IPS-18c (cell line): ENCODE data around the gene FAM184B.
"Not testable (repeated sequence)": the region's sequence is repeated elsewhere in the genome, so short reads cannot be mapped to it uniquely, and the experiment has no call there.

Source experiments
- H3K4me3 ChIP-seq: 2 replicates; pipeline ENCODE4 v1.7.0; 2013; ENCODE audit warnings: low read depth, mild to moderate bottlenecking, low read length, moderate library complexity; ENCODE audit not compliant: insufficient read depth
- H3K9me3 ChIP-seq: one replicate; pipeline ENCODE4 v1.6.1; 2013; ENCODE audit warnings: mild to moderate bottlenecking, low read length, moderate library complexity; ENCODE audit not compliant: control insufficient read depth, insufficient read depth

Gene FAM184B

DNA sequence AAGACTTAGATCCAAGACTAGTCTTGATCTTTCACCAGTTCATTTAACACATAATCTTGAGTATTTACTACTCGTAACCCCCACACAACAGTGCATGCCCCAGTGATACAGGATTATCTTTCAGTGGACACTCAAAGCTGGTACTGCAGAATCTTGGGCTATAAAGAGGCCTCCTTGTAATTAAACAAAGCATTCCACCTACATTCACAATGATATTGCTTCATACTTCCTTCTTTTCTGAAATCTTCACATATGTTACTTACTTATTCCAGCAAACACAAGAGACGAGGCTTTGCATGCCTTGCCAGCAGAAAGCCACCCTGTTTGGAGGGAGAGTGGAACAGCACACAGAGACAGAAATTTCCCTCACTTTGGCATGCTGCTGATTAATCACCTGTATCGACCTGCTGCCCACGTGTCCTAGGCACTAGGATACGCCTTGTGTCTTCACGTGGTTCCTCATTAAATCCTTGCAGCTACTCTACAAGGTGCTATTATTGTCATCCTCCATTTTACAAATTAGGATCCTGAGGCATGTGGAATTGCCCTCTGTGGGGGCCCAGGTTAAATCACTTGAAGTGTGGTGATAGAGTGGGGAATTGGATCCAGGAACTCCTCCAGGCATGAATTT, 77.3 kb downstream of the FAM184B start:
- Histone ChIP-seq H3K9me3 (no peaks in the 10 kb centered on the region), H3K4me3 (no peak overlapping the region)

DNA sequence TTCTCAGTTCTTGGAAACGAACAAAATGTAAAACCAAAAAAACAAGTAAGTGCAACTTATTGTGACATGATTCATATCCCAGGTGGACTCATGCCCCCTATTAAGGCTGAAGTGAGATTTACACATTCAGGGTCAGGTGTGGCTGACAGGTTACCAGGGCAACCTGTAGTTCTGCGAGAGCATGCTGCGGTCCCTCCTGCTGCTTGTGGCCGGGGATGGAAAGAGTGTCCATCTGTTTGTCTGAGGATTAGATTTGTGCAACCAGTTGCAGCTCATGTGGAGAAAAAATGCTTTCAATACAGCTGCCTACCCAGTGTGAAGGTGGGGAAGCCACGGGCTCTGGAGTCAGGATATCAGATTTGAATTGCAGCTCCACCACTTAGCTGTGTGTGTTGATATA, 78.8 kb downstream of the FAM184B start:
- no peaks in the 10 kb centered on the region for H3K9me3 ChIP-seq

DNA sequence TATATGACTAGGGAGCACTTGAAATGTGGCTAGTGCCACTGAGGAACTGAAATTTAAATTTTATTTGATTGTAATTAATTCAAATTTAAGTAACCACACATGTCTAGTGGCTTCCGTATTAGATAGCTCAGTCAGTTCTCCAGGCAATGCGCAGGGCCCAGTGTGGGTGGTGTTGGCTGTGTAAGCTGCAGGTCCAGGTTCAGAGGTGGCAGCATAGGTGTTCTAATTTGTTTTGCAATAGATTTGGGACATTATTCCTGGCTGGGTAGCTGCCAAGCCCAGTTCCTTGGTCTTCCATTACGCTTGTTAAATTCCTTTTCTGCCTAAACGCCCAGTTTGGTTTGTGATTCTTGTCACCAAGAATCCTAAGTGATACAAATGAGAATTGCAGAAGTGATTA, 79.5 kb downstream of the FAM184B start:
- no peak overlapping the region for H3K4me3 ChIP-seq
- H3K9me3 ChIP-seq = no peaks in the 10 kb centered on the region

More for the DNA sequence above, 78.8 kb downstream of the FAM184B start:
- H3K4me3 ChIP-seq = no peak overlapping the region

DNA sequence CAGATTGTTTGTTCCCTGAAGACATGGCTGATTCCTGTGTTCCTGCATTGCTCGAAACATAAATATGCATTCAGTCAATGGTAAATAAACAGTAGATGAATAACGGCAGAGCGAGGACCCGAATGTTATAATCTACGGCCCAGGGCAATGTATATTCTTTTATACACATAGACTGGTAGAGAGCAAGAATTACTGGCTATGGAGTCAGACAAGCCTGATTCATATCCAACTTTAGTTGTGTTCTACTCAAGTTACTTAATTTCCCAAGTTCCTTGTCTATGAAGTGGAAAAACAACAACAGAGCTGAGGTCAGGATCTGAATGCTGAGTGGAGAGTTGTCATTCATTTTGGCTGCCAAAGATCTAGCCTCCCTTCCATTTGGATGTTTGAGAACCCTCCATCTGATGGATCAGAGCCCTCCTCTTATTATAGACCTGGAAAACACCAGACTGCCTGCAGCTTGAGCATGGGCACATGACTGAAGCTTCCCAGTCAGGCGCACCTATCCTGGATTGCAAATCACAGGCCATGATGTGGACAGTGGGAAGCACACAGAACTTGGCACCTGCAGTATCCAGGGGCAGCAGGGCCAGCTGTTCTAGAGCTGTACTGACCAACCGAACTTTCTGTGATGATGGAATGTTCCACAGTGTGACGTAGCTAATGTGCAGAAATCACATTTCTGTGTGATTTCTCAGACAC, 80.1 kb downstream of the FAM184B start:
- Histone ChIP-seq H3K9me3 (no peaks in the 10 kb centered on the region), H3K4me3 (no peak overlapping the region)

DNA sequence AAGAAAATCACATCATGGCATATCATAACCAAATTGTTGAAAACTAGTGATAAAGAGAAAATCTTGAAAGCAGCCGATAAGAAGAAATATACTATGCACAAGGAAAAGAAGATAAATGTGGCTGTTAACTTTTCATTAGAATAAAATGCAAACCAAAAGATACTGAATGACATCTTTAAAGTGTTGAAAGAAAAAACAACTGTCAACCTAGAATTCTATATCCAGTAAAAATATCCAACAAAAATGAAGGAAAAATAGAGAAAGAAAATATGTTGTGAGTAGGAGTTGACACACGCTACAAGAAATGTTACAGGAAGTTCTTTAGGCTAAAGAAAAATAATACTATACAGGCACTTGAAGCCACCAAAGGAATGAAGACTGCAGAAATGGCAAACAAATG, 82.0 kb downstream of the FAM184B start:
- H3K4me3 ChIP-seq = no peak overlapping the region
- H3K9me3 ChIP-seq = no peaks in the 10 kb centered on the region

DNA sequence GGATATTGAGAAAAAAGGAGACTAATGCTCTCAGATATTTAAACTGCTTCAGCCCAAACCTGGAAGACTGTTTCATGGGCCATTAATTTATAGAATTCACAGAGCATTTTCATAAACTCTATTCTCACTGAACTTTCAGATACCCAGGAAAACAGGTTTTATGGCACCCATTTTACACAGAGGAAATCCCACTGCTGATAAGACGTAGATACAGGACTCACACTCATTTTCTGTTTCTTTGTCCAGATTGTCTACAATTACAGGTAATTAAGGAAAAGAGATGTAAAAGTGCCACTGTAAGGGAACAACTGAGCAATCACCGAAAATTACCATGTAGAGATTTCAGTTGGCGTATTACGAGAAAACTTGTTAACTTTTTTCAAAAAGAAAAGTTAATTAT, 83.3 kb downstream of the FAM184B start:
- H3K9me3 ChIP-seq = no peaks in the 10 kb centered on the region
- H3K4me3 ChIP-seq = no peak overlapping the region

DNA sequence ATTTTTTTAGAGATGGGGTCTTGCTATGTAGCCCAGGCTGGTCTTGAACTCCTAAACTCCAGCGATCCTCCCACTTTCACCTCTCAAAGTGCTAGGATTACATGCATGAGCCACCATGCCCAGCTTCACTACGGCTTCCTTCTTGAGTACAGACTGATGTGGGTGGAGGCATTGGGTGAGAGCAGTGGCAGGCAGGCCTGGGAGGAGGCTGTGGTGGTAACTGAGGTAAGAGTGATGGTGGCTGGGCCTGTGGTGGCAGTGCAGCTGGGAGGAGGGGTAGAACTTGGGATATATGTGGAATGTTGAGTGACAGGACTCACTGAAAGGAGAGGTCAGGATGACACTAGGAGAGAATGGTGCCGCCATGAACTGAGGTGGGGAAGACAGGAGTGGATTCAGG, 86.1 kb downstream of the FAM184B start:
- no peaks in the 10 kb centered on the region for H3K9me3 ChIP-seq
- no peak overlapping the region for H3K4me3 ChIP-seq

DNA sequence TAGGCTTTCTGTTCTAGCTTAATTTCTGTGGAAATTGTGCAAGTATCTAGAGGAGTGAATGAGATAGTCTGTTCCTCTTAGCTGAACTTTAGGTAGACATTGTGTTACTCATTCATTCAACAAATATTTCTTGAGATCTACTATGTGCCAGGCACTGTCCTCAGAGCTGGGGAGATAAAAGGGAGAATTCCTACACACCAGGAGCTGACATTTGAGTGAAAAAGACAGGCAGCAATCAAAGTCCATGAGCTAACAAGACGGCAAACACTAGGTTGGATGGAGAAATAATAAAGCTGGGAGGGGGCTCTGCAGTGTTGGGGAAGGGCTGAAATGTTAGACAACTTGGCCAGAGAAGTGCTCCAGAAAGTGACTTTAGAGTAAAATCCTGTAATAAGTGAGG, 86.9 kb downstream of the FAM184B start:
- Histone ChIP-seq H3K4me3 (no peak overlapping the region), H3K9me3 (no peaks in the 10 kb centered on the region)

DNA sequence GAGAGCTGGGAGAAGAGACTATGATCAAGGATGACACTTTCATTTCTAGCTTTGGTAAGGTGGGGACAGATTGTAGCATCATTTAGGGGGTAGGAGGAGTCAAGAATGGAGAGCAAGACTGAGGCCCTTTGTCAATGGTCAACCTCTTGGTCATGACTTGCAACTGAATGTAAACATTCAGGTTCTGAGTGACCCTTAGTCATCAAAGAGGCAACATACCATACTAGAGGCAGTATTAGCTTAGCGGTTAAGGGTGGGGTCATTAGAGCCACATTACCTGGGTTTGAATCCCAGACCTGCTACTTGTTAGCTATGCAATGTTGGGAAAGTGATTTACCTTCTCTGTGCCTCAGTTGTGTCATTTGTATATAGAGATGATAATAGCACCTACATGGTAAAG, 90.5 kb downstream of the FAM184B start:
- Histone ChIP-seq H3K4me3 (no peak overlapping the region), H3K9me3 (peaks cover 3% of the 10 kb centered on the region)

DNA sequence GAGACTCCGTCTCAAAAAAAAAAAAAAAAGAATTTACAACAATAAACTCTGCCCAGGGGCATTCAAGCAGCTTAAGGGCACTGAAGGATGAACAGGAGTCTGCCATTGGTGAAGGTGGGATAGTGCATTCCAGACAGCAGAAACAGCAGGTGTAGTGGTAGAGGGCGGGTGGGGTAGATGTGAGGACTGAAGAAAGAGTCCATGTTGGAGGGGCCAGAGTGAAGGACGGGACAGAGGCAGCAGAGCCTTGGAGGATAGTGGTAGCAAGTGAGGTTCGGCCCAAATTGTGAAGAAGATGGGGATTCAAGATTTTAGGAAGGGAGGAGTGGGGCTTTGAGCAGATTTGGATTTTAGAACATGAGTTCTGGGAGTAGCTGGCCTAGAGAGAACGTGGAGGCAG, 91.3 kb downstream of the FAM184B start:
- Histone ChIP-seq H3K9me3 (peaks cover 3% of the 10 kb centered on the region), H3K4me3 (no peak overlapping the region)

DNA sequence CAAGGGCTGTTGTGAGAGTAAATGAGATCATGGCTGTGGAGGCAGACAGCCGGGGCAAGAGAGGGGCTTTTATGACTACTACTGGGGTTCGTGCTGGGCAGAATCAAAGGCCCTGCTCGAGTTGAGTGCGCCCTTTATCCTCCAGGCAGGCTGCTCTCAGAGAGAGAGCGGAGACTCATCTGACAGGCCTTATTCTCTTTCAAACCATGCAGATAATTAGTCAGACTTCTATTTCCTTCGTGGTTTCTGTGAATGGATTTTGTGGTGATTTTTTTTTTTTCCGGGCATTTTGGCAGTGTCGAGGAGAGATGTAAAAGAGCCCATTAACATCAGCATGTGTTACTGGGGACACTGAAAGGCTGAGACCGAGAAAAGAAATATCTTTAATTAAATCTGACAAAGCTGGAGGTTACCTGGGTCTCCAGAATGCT, 93.4 kb downstream of the FAM184B start:
- peaks cover 3% of the 10 kb centered on the region for H3K9me3 ChIP-seq
- H3K4me3 ChIP-seq = no peak overlapping the region

DNA sequence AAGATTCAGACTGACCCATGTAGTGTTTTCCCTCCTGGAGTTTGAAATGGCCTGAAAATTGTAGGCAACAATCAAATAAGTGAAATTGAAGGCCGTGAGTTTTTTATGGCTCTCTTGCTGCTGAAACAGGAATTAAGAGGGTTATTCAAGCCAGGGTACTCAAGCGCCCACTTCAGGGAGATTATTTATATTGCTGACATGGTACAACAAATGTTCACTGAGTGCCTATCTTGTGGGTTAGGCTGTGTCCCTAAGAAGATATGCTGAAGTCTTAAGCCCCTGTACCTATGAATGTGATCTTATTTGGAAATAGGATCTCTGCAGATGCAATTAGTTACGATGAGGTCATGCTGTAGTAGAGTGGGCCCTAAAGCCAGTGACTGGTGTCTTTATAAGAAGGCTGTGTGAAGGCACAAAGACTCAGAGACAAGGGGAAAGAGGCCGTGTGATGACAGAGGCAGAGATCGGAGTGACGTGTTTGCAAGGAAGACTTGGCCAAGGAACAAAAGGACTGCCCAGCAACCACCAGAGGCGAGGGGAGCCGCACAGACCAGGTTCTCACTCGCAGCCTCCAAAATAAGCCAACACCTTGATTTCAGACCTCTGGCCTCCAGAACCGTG, 94.1 kb downstream of the FAM184B start:
- peaks cover 3% of the 10 kb centered on the region for H3K9me3 ChIP-seq
- no peak overlapping the region for H3K4me3 ChIP-seq

DNA sequence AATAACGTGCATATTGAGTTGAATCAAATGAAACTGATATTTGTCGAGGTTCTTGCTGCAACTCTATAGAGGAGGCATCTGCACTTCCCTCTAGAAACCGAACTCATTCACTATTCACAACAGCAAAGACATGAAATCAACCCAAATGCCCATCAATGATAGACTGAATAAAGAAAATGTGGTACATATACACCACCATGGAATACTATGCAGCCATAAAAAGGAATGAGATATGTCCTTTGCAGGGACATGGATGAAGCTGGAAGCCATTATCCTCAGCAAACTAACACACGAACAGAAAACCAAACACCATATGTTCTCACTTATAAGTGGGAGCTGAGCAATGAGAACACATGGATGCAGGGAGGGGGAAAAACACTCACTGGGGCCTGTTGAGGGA, 96.8 kb downstream of the FAM184B start:
- not testable (repeated sequence) for H3K9me3 ChIP-seq, H3K4me3 ChIP-seq

DNA sequence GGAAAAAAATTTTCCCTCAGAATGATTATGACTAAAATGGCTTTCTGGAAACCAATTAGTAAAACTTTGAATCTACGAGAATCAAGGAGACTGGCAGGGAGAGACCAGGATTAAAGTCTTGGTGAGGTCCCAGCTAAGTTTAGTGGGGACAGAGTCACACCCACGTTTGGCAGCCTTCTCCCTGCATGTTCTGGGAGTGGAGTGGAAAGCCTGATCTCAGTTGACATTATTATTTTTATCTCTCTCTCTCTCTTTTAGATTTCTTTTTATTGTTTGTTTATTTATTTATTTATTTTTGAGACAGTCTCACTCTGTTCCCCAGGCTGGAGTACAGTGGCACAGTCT, 99.2 kb downstream of the FAM184B start:
- H3K9me3 ChIP-seq = no peaks in the 10 kb centered on the region
- no peak overlapping the region for H3K4me3 ChIP-seq

DNA sequence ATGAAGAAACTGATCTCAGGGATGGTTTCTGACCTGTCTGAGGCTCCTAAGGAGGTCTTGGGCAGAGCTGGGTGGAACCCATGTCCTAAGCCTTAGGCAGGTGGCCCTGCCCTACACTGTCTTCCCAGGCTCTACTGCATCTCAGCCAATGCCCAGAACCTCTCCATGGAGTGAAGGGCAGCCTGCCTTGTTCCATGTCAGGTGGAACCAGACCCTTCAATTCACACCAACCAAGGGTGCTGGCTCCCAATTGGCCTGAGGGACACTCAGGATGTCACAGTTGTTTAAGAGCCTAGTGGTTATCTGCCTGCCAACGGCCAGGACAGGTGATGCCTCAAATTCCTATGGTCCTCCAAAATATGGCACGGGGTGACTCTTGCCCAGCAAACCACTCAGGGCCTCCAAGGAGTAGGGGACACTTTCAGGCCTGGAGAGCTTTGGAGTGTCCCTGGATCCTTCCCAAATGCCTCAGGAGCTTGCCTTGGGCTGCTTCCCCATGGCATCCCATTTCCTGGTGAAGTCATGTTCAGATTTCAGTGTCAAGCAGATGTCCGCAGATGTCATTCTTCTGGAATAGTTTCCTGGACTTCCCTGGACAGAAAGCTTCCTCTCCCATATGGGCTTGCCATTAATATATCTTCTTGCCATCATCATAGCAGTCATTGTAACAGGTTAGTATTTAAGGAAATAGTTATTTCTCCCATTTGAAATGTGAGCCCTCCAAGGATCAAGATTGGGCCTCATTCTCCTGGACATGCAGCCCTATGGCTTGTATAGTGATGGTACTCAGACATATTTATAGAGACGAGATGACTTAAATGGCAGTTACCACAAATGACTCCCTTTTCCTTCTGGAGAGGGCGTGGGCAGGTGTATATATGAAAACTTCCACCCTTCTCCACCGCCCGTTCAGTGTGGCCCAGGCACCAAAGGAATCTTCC, 99.9 kb downstream of the FAM184B start:
- Histone ChIP-seq H3K4me3 (no peak overlapping the region), H3K9me3 (no peaks in the 10 kb centered on the region)

DNA sequence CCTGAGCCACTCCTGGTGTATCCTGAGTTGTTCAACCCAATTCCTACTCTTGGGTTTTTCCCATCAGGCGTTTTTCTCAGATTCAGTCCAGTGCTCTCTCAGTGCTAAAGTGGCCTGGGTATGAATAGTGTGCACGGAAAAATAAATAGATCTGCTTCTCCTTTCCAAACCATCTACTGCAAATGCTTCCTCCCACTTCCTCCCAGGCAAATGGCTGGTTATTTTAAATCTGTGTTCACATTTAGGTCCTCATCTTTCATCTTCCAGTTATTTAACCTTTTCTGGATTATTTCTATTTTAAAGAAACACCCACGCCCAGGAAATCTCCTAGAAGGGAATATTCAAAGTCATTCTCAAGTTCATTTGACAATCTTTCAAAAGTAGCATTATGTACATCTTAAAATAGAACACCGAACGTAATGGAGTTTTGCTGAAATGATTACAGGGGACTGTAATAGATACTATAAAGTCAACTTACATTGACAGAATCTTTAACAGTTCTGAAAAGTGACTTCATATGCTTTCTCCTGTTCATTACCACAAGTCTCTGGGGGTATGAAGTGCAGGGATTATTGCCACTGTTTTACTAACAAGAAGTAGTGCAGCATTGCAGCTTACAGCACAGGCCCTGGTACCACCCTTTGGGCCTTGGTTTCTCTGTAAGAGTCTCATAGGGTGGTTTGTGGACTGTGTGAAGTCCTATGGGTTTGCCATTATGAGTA, 100.7 kb downstream of the FAM184B start:
- Histone ChIP-seq H3K9me3 (no peaks in the 10 kb centered on the region), H3K4me3 (no peak overlapping the region)

DNA sequence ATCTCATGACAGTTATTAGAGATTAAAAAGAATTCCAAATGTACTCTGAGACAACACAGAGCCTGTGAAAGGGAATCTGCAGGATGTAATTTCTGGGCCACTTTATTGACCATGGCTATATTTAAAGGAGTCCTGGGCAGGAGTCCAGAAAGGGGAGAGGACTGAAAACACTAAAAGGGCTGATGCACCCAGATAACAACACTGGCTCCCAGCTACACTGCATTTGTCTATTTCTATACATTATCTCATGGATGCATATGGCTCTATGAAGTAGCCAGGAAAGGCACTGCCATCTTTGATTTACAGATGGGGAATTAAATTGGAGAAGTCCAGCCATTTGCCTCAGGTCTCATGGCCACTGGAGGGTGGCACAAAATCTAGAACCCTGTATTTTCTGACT, 111.0 kb downstream of the FAM184B start:
- Histone ChIP-seq H3K4me3 (no peak overlapping the region), H3K9me3 (no peaks in the 10 kb centered on the region)
